WTC11 (cell line): ENCODE measurements around the gene ADAM33. TPM values are rescaled to one million over a fixed set of nuclear protein-coding genes. Genes with fewer than 3 reads are reported as not detected.

ENCODE experiments used
- ATAC-seq: fragments of 200-7000 bp; cut with Tn5 transposase; 2 replicates; pipeline ENCODE4 v1.10.0; 2021; ENCODE audit warnings: mild to moderate bottlenecking, moderate library complexity
- CTCF ChIA-PET: fragments of 300-600 bp; sonication (Branson Sonifier 250); formaldehyde crosslinking; loops from one replicate; lab custom pipeline; 2021; ENCODE audit warnings: antibody characterized with exemption; lab: Charles Lee
- POLR2A ChIA-PET: fragments of 350-600 bp; sonication (Branson Sonifier 250); formaldehyde crosslinking; loops from one replicate; lab custom pipeline; 2021; ENCODE audit warnings: antibody characterized with exemption; lab: Charles Lee
- DNase-seq: peaks from one replicate; pipeline ENCODE4 v3.0.0; 2021; ENCODE audit warnings: low spot score
- H3K27ac Mint-ChIP-seq: 2 replicates; pipeline ENCODE4 v1.8.0; 2021; ENCODE audit warnings: mixed read lengths
- H3K27me3 Mint-ChIP-seq: 2 replicates; pipeline ENCODE4 v1.8.0; 2021; ENCODE audit warnings: low read depth, mild to moderate bottlenecking, moderate library complexity, mixed read lengths
- H3K36me3 Mint-ChIP-seq: 2 replicates; pipeline ENCODE4 v1.8.0; 2021; ENCODE audit warnings: mixed read lengths
- H3K4me1 Mint-ChIP-seq: 2 replicates; pipeline ENCODE4 v1.8.0; 2022; ENCODE audit warnings: mixed read lengths
- H3K4me3 Mint-ChIP-seq: 2 replicates; pipeline ENCODE4 v1.8.0; 2021; ENCODE audit warnings: mild to moderate bottlenecking, moderate library complexity, mixed read lengths
- H3K9me3 Mint-ChIP-seq: 2 replicates; pipeline ENCODE4 v1.8.0; 2021; ENCODE audit warnings: mixed read lengths
- AFF4 ChIP-seq: sonication (generic); formaldehyde crosslinking; IDR thresholded peaks from 2 replicates; pipeline ENCODE4 v1.8.1; 2023; ENCODE audit warnings: mild to moderate bottlenecking, missing genetic modification reagents, borderline replicate concordance
- ATF2 ChIP-seq: sonication (generic); formaldehyde crosslinking; IDR thresholded peaks from 2 replicates; pipeline ENCODE4 v1.8.1; 2022; ENCODE audit warnings: low read depth, missing genetic modification reagents, borderline replicate concordance
- CBFB ChIP-seq: sonication (generic); formaldehyde crosslinking; IDR thresholded peaks from 2 replicates; pipeline ENCODE4 v1.8.1; 2022; ENCODE audit warnings: mild to moderate bottlenecking, low read depth, missing genetic modification reagents
- CDX4 ChIP-seq: fragments of 250-450 bp; sonication (Bioruptor Pico); IDR thresholded peaks from 2 replicates; pipeline ENCODE4 v1.9.0; 2021; ENCODE audit warnings: moderate library complexity, mild to moderate bottlenecking, inconsistent platforms, borderline replicate concordance
- CREB1 ChIP-seq: sonication (generic); formaldehyde crosslinking; IDR thresholded peaks from 2 replicates; pipeline ENCODE4 v1.8.0; 2023; ENCODE audit warnings: mild to moderate bottlenecking, missing genetic modification reagents
- ERG ChIP-seq: fragments of 250-450 bp; sonication (Bioruptor Pico); IDR thresholded peaks from 2 replicates; pipeline ENCODE4 v1.8.0; 2021; ENCODE audit warnings: mild to moderate bottlenecking
- MLX ChIP-seq: sonication (generic); formaldehyde crosslinking; IDR thresholded peaks from 2 replicates; pipeline ENCODE4 v1.8.1; 2023; ENCODE audit warnings: mild to moderate bottlenecking, missing genetic modification reagents, moderate library complexity
- NR2C2 ChIP-seq: sonication (generic); formaldehyde crosslinking; IDR thresholded peaks from 2 replicates; pipeline ENCODE4 v1.8.0; 2022; ENCODE audit warnings: mild to moderate bottlenecking, missing genetic modification reagents
- OVOL2 ChIP-seq: fragments of 250-450 bp; sonication (Bioruptor Pico); IDR thresholded peaks from 2 replicates; pipeline ENCODE4 v1.9.0; 2021; ENCODE audit warnings: mild to moderate bottlenecking, borderline replicate concordance
- PRRX2 ChIP-seq: fragments of 250-450 bp; sonication (Bioruptor Pico); IDR thresholded peaks from 2 replicates; pipeline ENCODE4 v1.8.0; 2021; ENCODE audit warnings: mild to moderate bottlenecking
- SMAD3 ChIP-seq: sonication (generic); formaldehyde crosslinking; IDR thresholded peaks from 2 replicates; pipeline ENCODE4 v1.8.0; 2022; ENCODE audit warnings: missing genetic modification reagents, mild to moderate bottlenecking, borderline replicate concordance
- SP1 ChIP-seq: sonication (generic); formaldehyde crosslinking; conservative IDR thresholded peaks from 2 replicates; pipeline ENCODE4 v1.8.1; 2022; ENCODE audit warnings: missing genetic modification reagents
- TEAD1 ChIP-seq: sonication (generic); formaldehyde crosslinking; IDR thresholded peaks from 2 replicates; pipeline ENCODE4 v1.8.0; 2022; ENCODE audit warnings: mild to moderate bottlenecking, missing genetic modification reagents
- TP53 ChIP-seq: sonication (generic); formaldehyde crosslinking; IDR thresholded peaks from 2 replicates; pipeline ENCODE4 v1.8.1; 2023; ENCODE audit warnings: mild to moderate bottlenecking, missing genetic modification reagents
- USF2 ChIP-seq: sonication (generic); formaldehyde crosslinking; IDR thresholded peaks from 2 replicates; pipeline ENCODE4 v1.8.1; 2023; ENCODE audit warnings: mild to moderate bottlenecking, missing genetic modification reagents, moderate library complexity
- ZBTB43 ChIP-seq: sonication (generic); formaldehyde crosslinking; IDR thresholded peaks from 2 replicates; pipeline ENCODE4 v1.8.1; 2023; ENCODE audit warnings: mild to moderate bottlenecking, missing genetic modification reagents
- ZMAT4 ChIP-seq: fragments of 250-450 bp; sonication (Bioruptor Pico); IDR thresholded peaks from 2 replicates; pipeline ENCODE4 v1.9.0; 2021; ENCODE audit warnings: mild to moderate bottlenecking
- ZNF263 ChIP-seq: sonication (generic); formaldehyde crosslinking; IDR thresholded peaks from 2 replicates; pipeline ENCODE4 v1.8.1; 2022; ENCODE audit warnings: low read depth, mild to moderate bottlenecking, moderate library complexity, missing genetic modification reagents
- ZNF532 ChIP-seq: fragments of 250-450 bp; sonication (Bioruptor Pico); IDR thresholded peaks from 2 replicates; pipeline ENCODE4 v1.9.0; 2021; ENCODE audit warnings: mild to moderate bottlenecking, borderline replicate concordance
- ZNF671 ChIP-seq: fragments of 250-450 bp; sonication (Bioruptor Pico); IDR thresholded peaks from 2 replicates; pipeline ENCODE4 v1.8.0; 2021; ENCODE audit warnings: mild to moderate bottlenecking
- total RNA-seq: library from RNA; stranded (reverse); gene quantifications from 3 replicates; pipeline ENCODE4 v1.2.3, GENCODE V29; 2021

The ADAM33 gene
- total RNA-seq, 1 experiment from 2014 or later = 5.3 TPM

GRCh38 chr20:3692706-3693294 is 11.0 kb upstream of the ADAM33 start (continued):
- no peak for TF ChIP-seq PRRX2 (CRISPR knock-in tag)
- TF ChIP-seq ZNF263 = no peak

GRCh38 chr20:3691897-3692296 is 10.1 kb upstream of the ADAM33 start:
- POLR2A ChIA-PET = no interaction called here
- H3K9me3 Mint-ChIP-seq = peaks cover 4% of the 10 kb centered on the region; the same call in 1 of the 2 replicates

More at GRCh38 chr20:3691897-3692296, 10.1 kb upstream of the ADAM33 start:
- DNase-seq (no peak), ATAC-seq (no peak)
- no peak overlapping the region for H3K4me3 Mint-ChIP-seq
- H3K4me1 Mint-ChIP-seq = peaks cover 8% of the 10 kb centered on the region
- no peak overlapping the region for H3K27ac Mint-ChIP-seq
- H3K27me3 Mint-ChIP-seq = no peaks in the 10 kb centered on the region
- no peak for TF ChIP-seq ERG
- no peak for TF ChIP-seq SP1 (CRISPR knock-in tag)
- no peak for TF ChIP-seq ZNF671 (CRISPR knock-in tag)
- TF ChIP-seq CBFB = no peak
- TF ChIP-seq CDX4 (CRISPR knock-in tag) = no peak
- TF ChIP-seq SMAD3 (CRISPR knock-in tag) = no peak
- TF ChIP-seq AFF4 (CRISPR knock-in tag) = no peak
- TF ChIP-seq TP53 (CRISPR knock-in tag) = no peak
- no peak for TF ChIP-seq ZBTB43 (CRISPR knock-in tag)
- no peak for TF ChIP-seq MLX
- no peak for TF ChIP-seq ZMAT4
- no peak for TF ChIP-seq NR2C2 (CRISPR knock-in tag)
- TF ChIP-seq TEAD1 = no peak
- TF ChIP-seq CREB1 = no peak
- no peak for TF ChIP-seq ZNF532
- no peak for TF ChIP-seq USF2
- no peak for TF ChIP-seq OVOL2 (CRISPR knock-in tag)
- no peak for TF ChIP-seq ATF2 (CRISPR knock-in tag)
- H3K36me3 Mint-ChIP-seq = no peaks in the 10 kb centered on the region
- CTCF ChIA-PET = interaction anchor here (0.6 to 3.1 kb wide), 3 partner anchors 16 to 89 kb away, joined by 3 to 15 read pairs (median 3); partner anchors contain the start of gene SPEF1
